Measurements from ENCODE around the gene SRGAP3. TPM values are rescaled to one million over a fixed set of nuclear protein-coding genes. Genes with fewer than 3 reads are reported as not detected.

SRGAP3 gene
- total RNA-seq, 2 experiments from 2014 or later = 2.8 to 3.2 TPM

- no peaks in the 10 kb centered on the region for H3K9me3 ChIP-seq (ENCODE audit: control insufficient read depth in 1 of 2, insufficient read depth in 1 of 2, low read length in 2 of 2)
- no peaks in the 10 kb centered on the region for H3K4me1 ChIP-seq (ENCODE audit: insufficient read depth, low read length)
- H3K4me3 ChIP-seq (ENCODE audit: low read length) = no peak overlapping the region
- Mint-ChIP-seq H3K36me3 (ENCODE audit: low read depth) (no peaks in the 10 kb centered on the region), H3K27me3 (no peaks in the 10 kb centered on the region), H3K4me3 (no peak overlapping the region), H3K4me1 (ENCODE audit: low read depth) (no peaks in the 10 kb centered on the region), H3K27ac (no peak overlapping the region), H3K9me3 (no peaks in the 10 kb centered on the region)
- ChIA-PET CTCF (no interaction called here), POLR2A (no interaction called here)
- no peak overlapping the region for H3K27ac ChIP-seq (ENCODE audit: low read depth in 1 of 2, low read length in 2 of 2)
- ATAC-seq (ENCODE audit: poor library complexity) (no peak), DNase-seq (no peak)
- TF ChIP-seq CTCF (IDR thresholded peaks at IDR 0.05) = no peak
- no peaks in the 10 kb centered on the region for H3K36me3 ChIP-seq (ENCODE audit: insufficient read depth, low read length)
- no peaks in the 10 kb centered on the region for H3K27me3 ChIP-seq (ENCODE audit: control insufficient read depth in 1 of 2, insufficient read depth in 2 of 2, low read length in 2 of 2)
- intact Hi-C loops (cut with DNase I, micrococcal nuclease) = no loop called here
Observed at GRCh38 chr3:9225268-9225667, 24.2 kb downstream of the SRGAP3 start.

- Histone ChIP-seq H3K9me3 (ENCODE audit: control insufficient read depth in 1 of 2, insufficient read depth in 1 of 2, low read length in 2 of 2) (no peaks in the 10 kb centered on the region), H3K4me3 (ENCODE audit: low read length) (no peak overlapping the region), H3K4me1 (ENCODE audit: insufficient read depth, low read length) (no peaks in the 10 kb centered on the region), H3K27me3 (ENCODE audit: control insufficient read depth in 1 of 2, insufficient read depth in 2 of 2, low read length in 2 of 2) (no peaks in the 10 kb centered on the region), H3K36me3 (ENCODE audit: insufficient read depth, low read length) (no peaks in the 10 kb centered on the region), H3K27ac (ENCODE audit: low read depth in 1 of 2, low read length in 2 of 2) (no peak overlapping the region)
- no peak for TF ChIP-seq CTCF (IDR thresholded peaks at IDR 0.05)
- ATAC-seq (ENCODE audit: poor library complexity) (no peak), DNase-seq (no peak)
- ChIA-PET CTCF (no interaction called here), POLR2A (no interaction called here)
- Mint-ChIP-seq H3K27ac (no peak overlapping the region), H3K9me3 (no peaks in the 10 kb centered on the region), H3K27me3 (no peaks in the 10 kb centered on the region), H3K4me3 (no peak overlapping the region), H3K36me3 (ENCODE audit: low read depth) (no peaks in the 10 kb centered on the region), H3K4me1 (ENCODE audit: low read depth) (no peaks in the 10 kb centered on the region)
- intact Hi-C loops (cut with DNase I, micrococcal nuclease) = no loop called here
Observed at GRCh38 chr3:9224490-9224889, 25.0 kb downstream of the SRGAP3 start.

- no peak overlapping the region for H3K27ac ChIP-seq (ENCODE audit: low read depth in 1 of 2, low read length in 2 of 2)
- POLR2A ChIA-PET = no interaction called here
- DNase-seq = no peak
- H3K27ac Mint-ChIP-seq = no peak overlapping the region
- H3K4me1 Mint-ChIP-seq (ENCODE audit: low read depth) = no peaks in the 10 kb centered on the region
- no peaks in the 10 kb centered on the region for H3K9me3 Mint-ChIP-seq
- H3K36me3 Mint-ChIP-seq (ENCODE audit: low read depth) = no peaks in the 10 kb centered on the region
- CTCF ChIA-PET = no interaction called here
- H3K27me3 Mint-ChIP-seq = no peaks in the 10 kb centered on the region
- no peaks in the 10 kb centered on the region for H3K27me3 ChIP-seq (ENCODE audit: control insufficient read depth in 1 of 2, insufficient read depth in 2 of 2, low read length in 2 of 2)
- no peaks in the 10 kb centered on the region for H3K4me1 ChIP-seq (ENCODE audit: insufficient read depth, low read length)
- H3K36me3 ChIP-seq (ENCODE audit: insufficient read depth, low read length) = no peaks in the 10 kb centered on the region
- no peak overlapping the region for H3K4me3 ChIP-seq (ENCODE audit: low read length)
- no peak for ATAC-seq (ENCODE audit: poor library complexity)
- H3K4me3 Mint-ChIP-seq = no peak overlapping the region
- TF ChIP-seq CTCF (IDR thresholded peaks at IDR 0.05) = no peak
- intact Hi-C loops (cut with DNase I, micrococcal nuclease) = no loop called here
- H3K9me3 ChIP-seq (ENCODE audit: control insufficient read depth in 1 of 2, insufficient read depth in 1 of 2, low read length in 2 of 2) = no peaks in the 10 kb centered on the region
Observed at GRCh38 chr3:9223672-9224071, 25.8 kb downstream of the SRGAP3 start.
